IPS DF 6.9 (cell line): ENCODE results near the gene C13orf42.

Source experiments
- DNase-seq: peaks from one replicate; pipeline ENCODE4 v3.0.0-alpha.2; 2013; ENCODE audit warnings: low read depth, low spot score
- H3K27ac ChIP-seq: one replicate; pipeline ENCODE4 v1.5.1; 2013; ENCODE audit warnings: low read length, control low read depth
- H3K27me3 ChIP-seq: 2 replicates; pipeline ENCODE4 v1.6.1; 2013; ENCODE audit warnings: mild to moderate bottlenecking, low read length; ENCODE audit not compliant: control insufficient read depth, insufficient read depth
- H3K36me3 ChIP-seq: 2 replicates; pipeline ENCODE4 v1.6.1; 2013; ENCODE audit warnings: low read length; ENCODE audit not compliant: control insufficient read depth, insufficient read depth
- H3K4me1 ChIP-seq: 2 replicates; pipeline ENCODE4 v1.6.1; 2013; ENCODE audit warnings: low read length; ENCODE audit not compliant: control insufficient read depth, insufficient read depth
- H3K4me3 ChIP-seq: 2 replicates; pipeline ENCODE4 v1.5.1; 2013; ENCODE audit warnings: mild to moderate bottlenecking, low read length
- H3K9me3 ChIP-seq: 2 replicates; pipeline ENCODE4 v1.6.1; 2013; ENCODE audit warnings: low read length, inconsistent platforms; ENCODE audit not compliant: control insufficient read depth, insufficient read depth
- WGBS: extraction: QIAGEN DNeasy Blood & Tissue Kit; methylation state at CpG from one replicate; pipeline ENCODE4 v1.1.7; 2013; ENCODE audit warnings: mixed read lengths, missing lambda C conversion rate; ENCODE audit not compliant: insufficient read length, insufficient coverage; 5-methylcytosine and 5-hydroxymethylcytosine counted together

Gene C13orf42

GRCh38 chr13:51111174-51111573 lies at the start of gene C13orf42:
Gene C13orf42, minus strand, starts transcription at chr13:51111274. Its CDS starts 65 bp downstream, at chr13:51111209.
- H3K27me3 ChIP-seq: no peaks in the 10 kb centered on the region
- H3K27ac ChIP-seq: no peak within 1 kb of the TSS
- H3K4me1 ChIP-seq: no peaks in the 10 kb centered on the region
- no peaks in the 10 kb centered on the region for H3K9me3 ChIP-seq
- no peak within 1 kb of the TSS for H3K4me3 ChIP-seq
- no peaks in the 10 kb centered on the region for H3K36me3 ChIP-seq
- WGBS: no CpG with 5 or more reads among the region's 9 CpGs
- DNase-seq: no peak

GRCh38 chr13:51158880-51159518 lies 47.9 kb upstream of the C13orf42 start:
- Histone ChIP-seq H3K9me3 (no peaks in the 10 kb centered on the region), H3K36me3 (no peaks in the 10 kb centered on the region), H3K27ac (no peak overlapping the region), H3K4me1 (no peaks in the 10 kb centered on the region; the same call in 1 of the 2 replicates), H3K27me3 (no peaks in the 10 kb centered on the region), H3K4me3 (no peak overlapping the region)
- DNase-seq: no peak
- no CpG with 5 or more reads among the region's 4 CpGs for WGBS

DNA sequence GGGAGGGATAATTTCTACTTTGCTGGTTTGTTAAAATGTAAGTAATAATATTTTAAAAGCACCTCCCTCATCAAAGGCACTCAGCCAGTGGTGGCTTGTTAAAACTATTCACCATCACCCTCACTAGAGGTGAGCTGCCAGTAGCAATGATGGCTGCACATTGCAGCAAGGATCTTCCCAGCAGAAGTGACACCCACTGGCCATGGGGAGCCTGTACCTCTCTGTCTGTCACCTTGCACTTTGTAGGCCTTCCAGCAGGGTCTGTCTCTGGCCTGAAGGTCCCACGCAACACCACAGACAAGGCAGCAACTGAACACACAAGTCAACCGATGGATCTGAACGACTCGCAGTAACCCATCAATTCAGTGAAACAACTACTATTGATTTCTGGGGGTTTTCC lies 47.3 kb upstream of the C13orf42 start:
- WGBS: no CpG with 5 or more reads among the region's 4 CpGs
- no peaks in the 10 kb centered on the region for H3K36me3 ChIP-seq
- no peaks in the 10 kb centered on the region for H3K27me3 ChIP-seq
- DNase-seq: no peak
- no peaks in the 10 kb centered on the region; the same call in 1 of the 2 replicates for H3K4me1 ChIP-seq
- no peaks in the 10 kb centered on the region for H3K9me3 ChIP-seq
- no peak overlapping the region for H3K4me3 ChIP-seq
- no peak overlapping the region for H3K27ac ChIP-seq

DNA sequence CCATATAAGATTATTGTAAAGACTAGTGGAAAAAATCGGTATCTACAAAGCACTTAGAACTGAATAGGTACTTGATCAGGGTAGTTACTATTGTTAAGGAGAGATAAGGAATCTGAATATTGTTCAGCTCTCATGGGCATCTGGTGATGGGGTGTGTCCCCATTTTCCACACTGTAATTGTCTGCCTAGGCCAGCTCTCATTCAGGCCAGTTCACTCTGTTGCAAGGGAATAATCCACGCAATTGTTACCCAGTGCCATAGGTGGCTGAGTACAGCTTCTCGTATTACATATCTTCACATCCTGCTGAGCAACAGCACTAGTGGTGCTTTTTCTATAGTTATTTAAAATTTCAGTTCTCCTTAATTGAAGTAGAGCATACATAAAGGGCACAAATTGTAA lies 45.6 kb upstream of the C13orf42 start:
- no peaks in the 10 kb centered on the region for H3K27me3 ChIP-seq
- peaks cover 2% of the 10 kb centered on the region; the same call in 1 of the 2 replicates for H3K4me1 ChIP-seq
- H3K9me3 ChIP-seq: no peaks in the 10 kb centered on the region
- H3K27ac ChIP-seq: no peak overlapping the region
- no peak overlapping the region for H3K4me3 ChIP-seq
- no peaks in the 10 kb centered on the region for H3K36me3 ChIP-seq
- no CpG with 5 or more reads among the region's 3 CpGs for WGBS
- DNase-seq: no peak

GRCh38 chr13:51155776-51156515 lies 44.9 kb upstream of the C13orf42 start:
- H3K4me1 ChIP-seq: peaks cover 2% of the 10 kb centered on the region; the same call in 1 of the 2 replicates
- H3K27ac ChIP-seq: no peak overlapping the region
- no peaks in the 10 kb centered on the region for H3K27me3 ChIP-seq
- DNase-seq: no peak
- H3K36me3 ChIP-seq: no peaks in the 10 kb centered on the region
- no CpG with 5 or more reads among the region's 8 CpGs for WGBS
- no peaks in the 10 kb centered on the region for H3K9me3 ChIP-seq
- no peak overlapping the region for H3K4me3 ChIP-seq

DNA sequence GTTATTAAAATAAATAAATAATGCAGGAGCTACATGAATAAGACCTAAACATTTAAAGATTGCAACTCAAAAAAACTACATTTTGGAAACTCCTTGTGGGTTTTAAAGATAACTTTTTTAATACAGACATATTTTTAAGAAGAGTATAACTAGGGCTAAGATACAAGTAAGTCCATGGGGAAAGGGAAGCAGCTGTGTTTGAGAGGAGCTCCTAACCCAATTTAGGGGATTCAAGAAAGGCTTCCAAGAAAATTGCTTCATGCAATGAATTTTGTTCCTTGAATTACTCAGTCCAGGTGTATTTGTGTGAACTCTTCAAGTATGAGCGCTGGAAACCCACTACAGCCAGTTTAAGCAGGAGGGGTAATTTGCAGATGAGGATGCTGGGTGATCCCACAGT lies 44.1 kb upstream of the C13orf42 start:
- WGBS: no CpG with 5 or more reads among the region's 1 CpG

GRCh38 chr13:51154029-51154555 lies 43.0 kb upstream of the C13orf42 start:
- WGBS: no CpG with 5 or more reads among the region's 7 CpGs
- no peak for DNase-seq
- Histone ChIP-seq H3K27ac (no peak overlapping the region), H3K36me3 (no peaks in the 10 kb centered on the region), H3K4me1 (peaks cover 6% of the 10 kb centered on the region; the same call in 1 of the 2 replicates), H3K9me3 (no peaks in the 10 kb centered on the region), H3K4me3 (no peak overlapping the region), H3K27me3 (no peaks in the 10 kb centered on the region)

More for the DNA sequence above, 44.1 kb upstream of the C13orf42 start:
- no peaks in the 10 kb centered on the region for H3K36me3 ChIP-seq
- DNase-seq: no peak
- no peak overlapping the region for H3K27ac ChIP-seq
- no peaks in the 10 kb centered on the region for H3K27me3 ChIP-seq
- H3K4me1 ChIP-seq: peaks cover 2% of the 10 kb centered on the region; the same call in 1 of the 2 replicates
- no peak overlapping the region for H3K4me3 ChIP-seq
- H3K9me3 ChIP-seq: no peaks in the 10 kb centered on the region

DNA sequence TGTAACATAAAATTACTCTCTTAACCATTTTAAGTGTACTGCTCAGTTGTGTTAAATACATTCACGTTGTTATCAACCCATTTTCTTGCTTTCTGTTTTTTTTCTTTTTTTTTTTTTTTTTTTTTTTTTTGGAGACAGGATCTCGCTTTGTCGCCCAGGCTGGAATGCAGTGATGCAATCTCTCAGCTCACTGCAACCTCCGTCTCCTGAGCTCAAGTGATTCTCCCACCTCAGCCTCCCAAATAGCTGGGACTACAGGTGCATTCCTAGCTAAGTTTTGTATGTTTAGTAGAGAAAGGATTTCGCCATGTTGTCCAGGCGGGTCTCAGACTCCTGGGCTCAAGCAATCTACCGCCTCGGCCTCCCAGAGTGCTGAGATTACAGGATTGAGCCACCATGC lies 42.5 kb upstream of the C13orf42 start:
- no peak overlapping the region for H3K27ac ChIP-seq
- WGBS: no CpG with 5 or more reads among the region's 8 CpGs
- H3K36me3 ChIP-seq: no peaks in the 10 kb centered on the region
- no peaks in the 10 kb centered on the region for H3K9me3 ChIP-seq
- H3K4me1 ChIP-seq: peaks cover 9% of the 10 kb centered on the region; the same call in 1 of the 2 replicates
- no peak overlapping the region for H3K4me3 ChIP-seq
- DNase-seq: no peak
- no peaks in the 10 kb centered on the region for H3K27me3 ChIP-seq

GRCh38 chr13:51152701-51153100 lies 41.6 kb upstream of the C13orf42 start:
- no peak overlapping the region for H3K4me3 ChIP-seq

GRCh38 chr13:51151463-51151862 lies 40.4 kb upstream of the C13orf42 start:
- DNase-seq: no peak
- Histone ChIP-seq H3K36me3 (no peaks in the 10 kb centered on the region), H3K27me3 (no peaks in the 10 kb centered on the region), H3K27ac (no peak overlapping the region), H3K4me1 (peaks cover 18% of the 10 kb centered on the region), H3K4me3 (no peak overlapping the region), H3K9me3 (no peaks in the 10 kb centered on the region)
- WGBS: no CpG with 5 or more reads among the region's 1 CpG

More at GRCh38 chr13:51152701-51153100, 41.6 kb upstream of the C13orf42 start:
- Histone ChIP-seq H3K4me1 (peaks cover 15% of the 10 kb centered on the region), H3K36me3 (no peaks in the 10 kb centered on the region), H3K27me3 (no peaks in the 10 kb centered on the region), H3K9me3 (no peaks in the 10 kb centered on the region), H3K27ac (no peak overlapping the region)
- WGBS: no CpG with 5 or more reads among the region's 5 CpGs
- DNase-seq: no peak
